ENCODE data around the gene FSIP1.

The FSIP1 gene

DNA sequence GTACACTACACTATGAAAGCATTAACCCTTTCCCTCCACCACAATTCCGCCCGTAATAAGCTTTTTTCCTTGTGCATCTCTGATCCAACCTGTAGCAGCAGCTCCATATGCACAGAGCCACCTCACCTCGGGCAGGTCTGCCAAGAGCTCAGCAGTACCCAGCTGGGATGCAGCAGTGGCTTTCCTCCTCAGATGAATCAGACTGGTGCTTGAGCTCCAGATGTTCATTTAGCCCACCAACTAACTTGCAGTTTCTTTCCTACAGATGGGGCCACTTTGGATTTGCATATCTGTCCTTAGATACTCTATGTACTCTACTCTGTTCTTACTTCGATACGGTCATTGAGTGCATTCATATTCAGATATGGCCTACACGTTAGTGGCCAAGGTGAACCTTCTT lies 14.8 kb upstream of the FSIP1 start:
- H3K27me3 ChIP-seq (replicated peaks; ENCODE audit: control insufficient read depth, insufficient read depth, low read length), result no peaks in the 10 kb centered on the region
- TF ChIP-seq, protein P1, sequence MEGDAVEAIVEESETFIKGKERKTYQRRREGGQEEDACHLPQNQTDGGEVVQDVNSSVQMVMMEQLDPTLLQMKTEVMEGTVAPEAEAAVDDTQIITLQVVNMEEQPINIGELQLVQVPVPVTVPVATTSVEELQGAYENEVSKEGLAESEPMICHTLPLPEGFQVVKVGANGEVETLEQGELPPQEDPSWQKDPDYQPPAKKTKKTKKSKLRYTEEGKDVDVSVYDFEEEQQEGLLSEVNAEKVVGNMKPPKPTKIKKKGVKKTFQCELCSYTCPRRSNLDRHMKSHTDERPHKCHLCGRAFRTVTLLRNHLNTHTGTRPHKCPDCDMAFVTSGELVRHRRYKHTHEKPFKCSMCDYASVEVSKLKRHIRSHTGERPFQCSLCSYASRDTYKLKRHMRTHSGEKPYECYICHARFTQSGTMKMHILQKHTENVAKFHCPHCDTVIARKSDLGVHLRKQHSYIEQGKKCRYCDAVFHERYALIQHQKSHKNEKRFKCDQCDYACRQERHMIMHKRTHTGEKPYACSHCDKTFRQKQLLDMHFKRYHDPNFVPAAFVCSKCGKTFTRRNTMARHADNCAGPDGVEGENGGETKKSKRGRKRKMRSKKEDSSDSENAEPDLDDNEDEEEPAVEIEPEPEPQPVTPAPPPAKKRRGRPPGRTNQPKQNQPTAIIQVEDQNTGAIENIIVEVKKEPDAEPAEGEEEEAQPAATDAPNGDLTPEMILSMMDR (IDR thresholded peaks at IDR 0.05; ENCODE audit: insufficient read depth, low read length, poor library complexity, severe bottlenecking), result no peak
- DNase-seq (ENCODE audit: extremely low read depth, insufficient read length), result no peak
- no peaks in the 10 kb centered on the region for H3K36me3 ChIP-seq (ENCODE audit: control insufficient read depth, insufficient read depth, low read length)
- H3K4me3 ChIP-seq (replicated peaks; ENCODE audit: low read depth, low read length), result no peak overlapping the region

GRCh38 chr15:39796601-39797000 lies 14.0 kb upstream of the FSIP1 start:
- no peaks in the 10 kb centered on the region for H3K36me3 ChIP-seq (ENCODE audit: control insufficient read depth, insufficient read depth, low read length)
- H3K4me3 ChIP-seq (replicated peaks; ENCODE audit: low read depth, low read length), result no peak overlapping the region
- no peaks in the 10 kb centered on the region for H3K27me3 ChIP-seq (replicated peaks; ENCODE audit: control insufficient read depth, insufficient read depth, low read length)
- no peak for DNase-seq (ENCODE audit: extremely low read depth, insufficient read length)
- TF ChIP-seq, protein P1 (IDR thresholded peaks at IDR 0.05; ENCODE audit: insufficient read depth, low read length, poor library complexity, severe bottlenecking), result no peak

- H3K27me3 ChIP-seq (replicated peaks; ENCODE audit: control insufficient read depth, insufficient read depth, low read length), result no peaks in the 10 kb centered on the region
- DNase-seq (ENCODE audit: extremely low read depth, insufficient read length), result no peak
- H3K4me3 ChIP-seq (replicated peaks; ENCODE audit: low read depth, low read length), result no peak overlapping the region
- TF ChIP-seq, protein P1 (IDR thresholded peaks at IDR 0.05; ENCODE audit: insufficient read depth, low read length, poor library complexity, severe bottlenecking), result no peak
- no peaks in the 10 kb centered on the region for H3K36me3 ChIP-seq (ENCODE audit: control insufficient read depth, insufficient read depth, low read length)
Measured at GRCh38 chr15:39795486-39795885, 12.8 kb upstream of the FSIP1 start.

GRCh38 chr15:39794954-39795353 lies 12.3 kb upstream of the FSIP1 start:
- H3K36me3 ChIP-seq (ENCODE audit: control insufficient read depth, insufficient read depth, low read length), result no peaks in the 10 kb centered on the region
- H3K27me3 ChIP-seq (replicated peaks; ENCODE audit: control insufficient read depth, insufficient read depth, low read length), result no peaks in the 10 kb centered on the region
- TF ChIP-seq, protein P1 (IDR thresholded peaks at IDR 0.05; ENCODE audit: insufficient read depth, low read length, poor library complexity, severe bottlenecking), result no peak
- no peak overlapping the region for H3K4me3 ChIP-seq (replicated peaks; ENCODE audit: low read depth, low read length)
- DNase-seq (ENCODE audit: extremely low read depth, insufficient read length), result no peak

- TF ChIP-seq, protein P1 (IDR thresholded peaks at IDR 0.05; ENCODE audit: insufficient read depth, low read length, poor library complexity, severe bottlenecking), result no peak
- Histone ChIP-seq H3K4me3 (replicated peaks; ENCODE audit: low read depth, low read length) (no peak overlapping the region), H3K27me3 (replicated peaks; ENCODE audit: control insufficient read depth, insufficient read depth, low read length) (no peaks in the 10 kb centered on the region), H3K36me3 (ENCODE audit: control insufficient read depth, insufficient read depth, low read length) (no peaks in the 10 kb centered on the region)
- DNase-seq (ENCODE audit: extremely low read depth, insufficient read length), result no peak
Measured at GRCh38 chr15:39793923-39794322, 11.3 kb upstream of the FSIP1 start.

DNA sequence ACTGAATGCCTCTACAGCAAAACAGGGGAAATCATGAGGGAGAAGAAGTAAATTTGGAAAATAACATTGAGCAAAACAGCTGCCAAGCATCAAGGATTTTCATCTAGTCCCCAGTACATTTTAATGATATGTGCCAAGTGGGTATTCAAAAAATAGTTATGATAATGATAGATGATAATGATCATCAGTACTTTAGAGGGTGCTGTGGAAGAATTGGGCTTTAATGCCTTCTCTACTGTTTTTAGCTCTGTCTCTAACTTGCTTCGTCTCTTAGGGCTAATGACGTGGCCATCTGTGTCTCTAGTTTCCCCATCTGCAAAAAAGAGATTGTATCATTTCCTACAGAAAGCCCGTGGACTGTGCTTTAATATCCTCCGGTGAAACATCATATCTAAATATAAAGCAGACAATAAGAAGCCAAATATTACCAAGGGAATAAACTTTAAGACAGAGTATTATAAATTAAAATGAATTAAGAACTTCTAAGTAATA lies 10.2 kb upstream of the FSIP1 start:
- Histone ChIP-seq H3K27me3 (replicated peaks; ENCODE audit: control insufficient read depth, insufficient read depth, low read length) (no peaks in the 10 kb centered on the region), H3K4me3 (replicated peaks; ENCODE audit: low read depth, low read length) (no peak overlapping the region), H3K36me3 (ENCODE audit: control insufficient read depth, insufficient read depth, low read length) (no peaks in the 10 kb centered on the region)
- TF ChIP-seq, protein P1 (IDR thresholded peaks at IDR 0.05; ENCODE audit: insufficient read depth, low read length, poor library complexity, severe bottlenecking), result no peak
- DNase-seq (ENCODE audit: extremely low read depth, insufficient read length), result no peak

All from GM06990 (cell line).